Activated CD4-positive, alpha-beta T cell treated with anti-CD3 and anti-CD28 coated beads for 48 hours (primary cell): ENCODE measurements around the gene VDAC1.

Source experiments
- DNase-seq: peaks from one replicate; pipeline ENCODE4 v3.0.0-alpha.2; 2020

VDAC1 gene

GRCh38 chr5:133924221-133924920 lies 80.4 kb downstream of the VDAC1 start:
- DNase-seq = no peak

GRCh38 chr5:133921979-133922378 lies 82.8 kb downstream of the VDAC1 start:
- DNase-seq = no peak
